B cell (primary cell): ENCODE measurements around the gene PPP1R8. TPM values are rescaled to one million over a fixed set of nuclear protein-coding genes. Genes with fewer than 3 reads are reported as not detected.

Experiments
- ATAC-seq: fragments of 200-7000 bp; cut with Tn5 transposase; one replicate; pipeline ENCODE4 v1.10.0; 2021; ENCODE audit warnings: low read depth, mild to moderate bottlenecking, moderate number of reproducible peaks, moderate library complexity
- CTCF ChIA-PET: fragments of 350-600 bp; sonication (Branson Sonifier 250); formaldehyde crosslinking; loops from one replicate; lab custom pipeline; 2021; ENCODE audit warnings: antibody characterized with exemption, inconsistent platforms; lab: Charles Lee
- POLR2A ChIA-PET: fragments of 350-600 bp; sonication (Branson Sonifier 250); formaldehyde crosslinking; loops from one replicate; lab custom pipeline; 2021; ENCODE audit warnings: antibody characterized with exemption; lab: Charles Lee
- DNase-seq: peaks from one replicate; pipeline ENCODE4 v3.0.0; 2013
- H2AFZ ChIP-seq: 2 replicates; pipeline ENCODE4 v1.6.1; 2012; ENCODE audit warnings: mild to moderate bottlenecking, low read depth, low read length; ENCODE audit not compliant: insufficient read depth, poor library complexity, severe bottlenecking
- H3K27ac ChIP-seq, 2 donors: 1 replicate in 1 of 2; 2 replicates in 1 of 2; pipeline ENCODE4 v1.5.1; 2012 to 2013; ENCODE audit warnings: low read length in 2 of 2, mild to moderate bottlenecking in 2 of 2, moderate library complexity in 1 of 2
- H3K27me3 ChIP-seq, 4 experiments: fragments of 200-600 bp in 1 of 4; sonication (generic) in 1 of 4; replicated peaks in 1 of 4; 1 replicate in 2 of 4; 2 replicates in 2 of 4; pipeline versions ENCODE4 v1.6.1 to v1.7.0; 2013 to 2016; ENCODE audit warnings: low read length in 3 of 4, mild to moderate bottlenecking in 2 of 4, mixed read lengths in 1 of 4, moderate library complexity in 1 of 4; ENCODE audit not compliant: insufficient read depth in 4 of 4, control insufficient read depth in 3 of 4; ENCODE audit errors: control extremely low read depth in 1 of 4
- H3K36me3 ChIP-seq, 2 experiments: replicated peaks in 1 of 2; 1 replicate in 1 of 2; 2 replicates in 1 of 2; pipeline versions ENCODE4 v1.6.1 to v1.7.1; 2013; ENCODE audit warnings: low read length in 1 of 2; ENCODE audit not compliant: insufficient read depth in 2 of 2, control insufficient read depth in 1 of 2; ENCODE audit errors: control extremely low read depth in 1 of 2, extremely low read depth in 1 of 2
- H3K4me1 ChIP-seq, 2 donors: fragments of 200-600 bp in 1 of 2; sonication (generic) in 1 of 2; 1 replicate in 1 of 2; 2 replicates in 1 of 2; pipeline versions ENCODE4 v1.5.1 to v1.6.1; 2013 to 2017; ENCODE audit warnings: low read length in 2 of 2; ENCODE audit not compliant: control insufficient read depth in 2 of 2, insufficient read depth in 2 of 2
- H3K4me2 ChIP-seq: replicated peaks from 2 replicates; pipeline ENCODE3; 2012; ENCODE audit warnings: mild to moderate bottlenecking, low read depth, low read length; ENCODE audit not compliant: poor library complexity, severe bottlenecking
- H3K4me3 ChIP-seq, 5 experiments: fragments of 200-600 bp in 1 of 5; sonication (generic) in 1 of 5; 1 replicate in 3 of 5; 2 replicates in 2 of 5; pipeline versions ENCODE4 v1.5.1 to v1.7.0; 2011 to 2016; ENCODE audit warnings: low read length in 4 of 5, mild to moderate bottlenecking in 4 of 5, low read depth in 2 of 5, control low read depth in 1 of 5, moderate library complexity in 1 of 5; ENCODE audit not compliant: insufficient read depth in 1 of 5; ENCODE audit errors: control extremely low read depth in 1 of 5, extremely low read depth in 1 of 5
- H3K79me2 ChIP-seq: fragments of 200-600 bp; sonication (generic); one replicate; pipeline ENCODE4 v1.6.0; 2016; ENCODE audit warnings: low read length; ENCODE audit not compliant: control insufficient read depth, insufficient read depth
- H3K9ac ChIP-seq: fragments of 200-600 bp; sonication (generic); 2 replicates; pipeline ENCODE4 v1.6.1; 2017; ENCODE audit warnings: mild to moderate bottlenecking, low read length, moderate library complexity
- H3K9me3 ChIP-seq, 3 donors: one replicate each; pipeline versions ENCODE4 v1.6.1 to v1.7.1; 2013; ENCODE audit warnings: low read length in 2 of 3; ENCODE audit not compliant: control insufficient read depth in 2 of 3, insufficient read depth in 1 of 3; ENCODE audit errors: control extremely low read depth in 1 of 3
- H4K20me1 ChIP-seq: 2 replicates; pipeline ENCODE4 v1.6.0; 2012; ENCODE audit warnings: mild to moderate bottlenecking, low read length; ENCODE audit not compliant: insufficient read depth, control insufficient read depth, poor library complexity, severe bottlenecking
- H3K27ac Mint-ChIP-seq: one replicate; pipeline ENCODE4 v1.8.0; 2021; ENCODE audit warnings: mixed read lengths
- H3K27me3 Mint-ChIP-seq: one replicate; pipeline ENCODE4 v1.8.0; 2021; ENCODE audit warnings: mixed read lengths
- H3K4me1 Mint-ChIP-seq: one replicate; pipeline ENCODE4 v1.8.0; 2021; ENCODE audit warnings: mixed read lengths
- H3K4me3 Mint-ChIP-seq: one replicate; pipeline ENCODE4 v1.8.0; 2021; ENCODE audit warnings: mixed read lengths
- H3K9me3 Mint-ChIP-seq: one replicate; pipeline ENCODE4 v1.8.0; 2022; ENCODE audit warnings: mixed read lengths; ENCODE audit not compliant: insufficient read depth
- CTCF ChIP-seq: fragments of 200-600 bp; IDR thresholded peaks from one replicate; pipeline ENCODE4 v1.8.0; 2022; ENCODE audit warnings: antibody characterized with exemption, mild to moderate bottlenecking
- EZH2 ChIP-seq: IDR thresholded peaks from 2 replicates; pipeline ENCODE4 v1.6.1; 2012; ENCODE audit warnings: borderline replicate concordance, low read depth, mild to moderate bottlenecking, moderate library complexity, low read length; ENCODE audit not compliant: insufficient read depth, poor library complexity, severe bottlenecking
- WGBS: methylation state at CpG from one replicate; pipeline ENCODE4 v1.1.5; 2013; ENCODE audit warnings: missing lambda C conversion rate; ENCODE audit not compliant: insufficient coverage; 5-methylcytosine and 5-hydroxymethylcytosine counted together
- intact Hi-C: fragments of 100-400 bp; cut with micrococcal nuclease; formaldehyde crosslinking; loops from one replicate; pipeline ENCODE4 v1.10.0; 2022
- polyA plus RNA-seq: library from polyadenylated mRNA; depleted of rRNA; stranded (reverse); fragments of >200 nt; gene quantifications from 2 replicates; pipeline ENCODE4 v1.2.3, GENCODE V29; 2012
- total RNA-seq, 2 donors: library from RNA; stranded (reverse); fragments of 120-200 nt in 1 of 2; gene quantifications; 1 replicate in 1 of 2; 2 replicates in 1 of 2; pipeline versions ENCODE4 v1.2.3 to v1.2.4, GENCODE V29; 2013 to 2022

Gene PPP1R8
- total and polyA plus RNA-seq, 2 donors (not counting 1 experiment from before 2014, with no cell fraction given), result 23.9 to 45.1 TPM

GRCh38 chr1:27882543-27882903 is 51.9 kb downstream of the PPP1R8 start:
- ChIA-PET CTCF (no interaction called here), POLR2A (no interaction called here)
- Mint-ChIP-seq H3K27me3 (no peaks in the 10 kb centered on the region), H3K9me3 (no peaks in the 10 kb centered on the region), H3K4me1 (peaks cover 50% of the 10 kb centered on the region), H3K27ac (no peak overlapping the region), H3K4me3 (no peak overlapping the region)
- Histone ChIP-seq H4K20me1 (no peaks in the 10 kb centered on the region), H3K9ac (no peak overlapping the region), H3K4me2 (no peak overlapping the region), H3K9me3 (no peaks in the 10 kb centered on the region), H3K79me2 (peaks cover 24% of the 10 kb centered on the region), H2AFZ (no peak overlapping the region), H3K27ac (no peak overlapping the region), H3K36me3 (peaks cover 9 to 68% of the 10 kb centered on the region in 2 experiments), H3K4me3 (no peak overlapping the region), H3K4me1 (peaks cover 28 to 43% of the 10 kb centered on the region in 2 donors), H3K27me3 (no peaks in the 10 kb centered on the region)
- ATAC-seq, result no peak
- TF ChIP-seq EZH2 (no peak), CTCF (no peak)
- 95% methylated on average over 6 of the region's 6 CpGs for WGBS
- intact Hi-C loops, result no loop called here
- DNase-seq, result no peak

- H4K20me1 ChIP-seq, result no peaks in the 10 kb centered on the region
- ChIA-PET POLR2A (interaction anchor here (1.2 to 1.3 kb wide), 2 partner anchors 8 to 14 kb away, joined by 3 read pairs; no protein-coding TSS in a partner anchor), CTCF (interaction anchor here (1.0 to 1.6 kb wide), 2 partner anchors 8 to 23 kb away, joined by 3 to 4 read pairs; no protein-coding TSS in a partner anchor)
- H3K9ac ChIP-seq, result peak overlapping the region; percentile 26
- peaks cover 17% of the 10 kb centered on the region for H3K79me2 ChIP-seq
- peak overlapping the region; percentile 41 for H3K4me2 ChIP-seq
- H3K27ac Mint-ChIP-seq, result peak overlapping the region; percentile 85
- H3K4me1 ChIP-seq, result peaks cover 30 to 48% of the 10 kb centered on the region in 2 donors
- peaks cover 9 to 65% of the 10 kb centered on the region in 2 experiments for H3K36me3 ChIP-seq
- ATAC-seq (no peak), DNase-seq (no peak)
- H3K9me3 Mint-ChIP-seq, result no peaks in the 10 kb centered on the region
- H3K27me3 Mint-ChIP-seq, result no peaks in the 10 kb centered on the region
- whole genome bisulfite sequencing, result 90% methylated on average over 13 of the region's 13 CpGs
- no peaks in the 10 kb centered on the region for H3K9me3 ChIP-seq
- no peak overlapping the region for H2AFZ ChIP-seq
- peak overlapping the region; percentile 71 for H3K4me3 Mint-ChIP-seq
- H3K4me1 Mint-ChIP-seq, result peaks cover 54% of the 10 kb centered on the region
- peak overlapping the region; percentile 61 to 77 for H3K27ac ChIP-seq
- TF ChIP-seq CTCF, result no peak
- no peak for TF ChIP-seq EZH2
- H3K4me3 ChIP-seq, result no peak overlapping the region
- no peaks in the 10 kb centered on the region for H3K27me3 ChIP-seq
- intact Hi-C loops, result no loop called here
These were observed 53.0 kb downstream of the PPP1R8 start for GRCh38 chr1:27883536-27883935.
